Measurements from ENCODE around the gene PTPRM.

- TF ChIP-seq CTCF (IDR thresholded peaks at IDR 0.05) (no peak), POLR2A (IDR thresholded peaks at IDR 0.05) (no peak)
Measured at GRCh38 chr18:7521226-7521856, 45.8 kb upstream of the PTPRM start.
